ENCODE data around the gene HAVCR1.

Gene HAVCR1

DNA sequence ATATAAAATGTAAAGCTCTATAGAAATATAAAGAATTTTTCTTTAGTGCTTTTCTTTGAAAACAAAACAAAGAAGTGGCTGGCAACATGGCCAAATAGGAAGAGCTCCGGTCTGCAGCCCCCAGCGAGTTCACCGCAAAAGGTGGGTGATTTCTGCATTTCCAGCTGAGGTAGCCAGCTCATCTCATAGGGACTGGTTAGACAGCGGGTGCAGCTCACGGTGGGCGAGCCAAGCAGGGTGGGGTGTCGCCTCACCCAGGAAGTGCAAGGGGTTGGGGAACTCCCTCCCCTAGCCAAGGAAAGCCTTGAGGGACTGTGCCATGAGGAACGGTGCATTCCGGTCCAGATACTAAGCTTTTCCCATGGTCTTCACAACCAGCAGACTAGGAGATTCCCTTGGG lies 74.9 kb downstream of the HAVCR1 start:
- DNase-seq (ENCODE audit: low spot score) = no peak

DNA sequence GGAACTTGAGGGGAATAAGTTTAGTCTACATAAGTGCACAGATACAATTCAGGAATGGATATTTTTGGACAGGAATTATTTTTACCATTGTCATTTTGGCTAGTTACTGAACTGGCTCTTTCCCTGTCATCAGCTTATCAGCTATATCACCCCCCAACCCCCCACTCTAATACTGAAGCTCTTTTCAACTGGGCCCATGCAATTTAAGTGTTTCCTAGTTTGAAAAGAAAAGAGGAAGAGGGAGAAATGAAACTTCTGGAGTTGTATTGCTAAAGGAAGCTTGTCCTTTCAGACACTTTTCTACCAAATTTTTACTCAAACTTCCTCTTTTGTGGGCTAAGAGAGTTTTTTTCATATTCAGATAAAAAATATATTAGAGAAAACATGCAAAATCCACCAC lies 77.4 kb downstream of the HAVCR1 start:
- DNase-seq (ENCODE audit: low spot score) = no peak

Data from kidney capillary endothelial cell (primary cell).